NT2/D1 (cell line): ENCODE measurements around the gene MTERF2.
A peak's percentile ranks its signal among the peaks of the same experiment; 100 is the strongest.

Experiments
- DNase-seq: peaks from one replicate; pipeline ENCODE4 v3.0.0-alpha.2; 2011; ENCODE audit warnings: low read depth, low spot score
- H3K27me3 ChIP-seq: 2 replicates; pipeline ENCODE4 v1.6.0; 2011; ENCODE audit warnings: mild to moderate bottlenecking; ENCODE audit not compliant: insufficient read length, insufficient read depth
- H3K36me3 ChIP-seq: 2 replicates; pipeline ENCODE4 v1.6.1; 2011; ENCODE audit warnings: mild to moderate bottlenecking, low read length, mixed read lengths; ENCODE audit not compliant: insufficient read depth, insufficient read length
- H3K4me1 ChIP-seq: 2 replicates; pipeline ENCODE4 v1.5.1; 2011; ENCODE audit not compliant: insufficient read depth, insufficient read length
- H3K4me3 ChIP-seq: 2 replicates; pipeline ENCODE4 v1.5.1; 2011; ENCODE audit warnings: low read depth; ENCODE audit not compliant: insufficient read length
- H3K9ac ChIP-seq: 2 replicates; pipeline ENCODE4 v1.6.0; 2011; ENCODE audit warnings: low read depth; ENCODE audit not compliant: insufficient read length
- H3K9me3 ChIP-seq: 2 replicates; pipeline ENCODE4 v1.5.1; 2011; ENCODE audit warnings: mild to moderate bottlenecking, low read length; ENCODE audit not compliant: insufficient read depth
- SUZ12 ChIP-seq: IDR thresholded peaks from 2 replicates; pipeline ENCODE4 v1.6.1; 2011; ENCODE audit not compliant: insufficient read length, insufficient read depth; ENCODE audit errors: extremely low read depth
- YY1 ChIP-seq: IDR thresholded peaks from 2 replicates; pipeline ENCODE4 v1.6.1; 2011; ENCODE audit not compliant: insufficient read length, insufficient read depth
- ZNF274 ChIP-seq: IDR thresholded peaks from 2 replicates; pipeline ENCODE4 v1.6.1; 2011; ENCODE audit warnings: mild to moderate bottlenecking, low read depth, low read length

MTERF2 gene

DNA sequence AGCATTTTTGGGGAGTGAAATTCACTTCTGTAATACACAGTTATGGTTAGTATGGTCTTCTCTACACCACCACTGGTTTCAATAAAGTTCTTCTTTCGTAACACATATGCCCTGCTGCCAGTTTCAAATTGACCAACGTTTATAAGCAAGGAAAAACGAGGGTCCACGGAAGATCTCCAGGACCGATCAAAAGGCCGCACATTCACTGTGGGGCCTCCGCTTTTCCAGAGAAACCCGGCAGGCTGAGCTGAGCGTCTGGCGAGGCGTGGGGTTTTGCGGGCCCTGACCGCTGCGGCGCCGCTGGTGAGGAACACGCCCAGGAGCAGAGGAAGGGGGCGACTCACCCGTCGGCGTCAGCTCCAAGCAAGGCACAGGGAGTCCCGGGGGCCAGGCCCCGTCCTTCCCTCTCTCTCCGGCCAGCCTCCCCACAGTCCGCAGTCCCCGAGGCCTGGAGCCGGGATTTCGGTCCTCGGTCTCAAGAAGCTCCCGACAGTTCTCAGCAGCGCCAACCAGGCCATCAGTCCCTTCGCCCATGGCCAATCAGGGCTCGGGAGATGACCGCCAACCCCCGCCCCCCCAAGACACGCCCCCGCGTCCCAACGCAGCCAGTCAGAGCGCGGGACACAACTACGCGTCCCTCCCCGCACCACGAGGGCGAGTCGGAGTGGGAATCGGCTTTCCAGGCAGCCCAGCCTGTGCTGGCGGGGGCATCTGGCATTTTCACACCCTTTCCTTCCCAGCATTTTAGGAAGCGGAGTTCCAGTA is at the start of gene MTERF2:
TSS of gene MTERF2 (minus strand) at position 522 of the 765 bp plus-strand sequence. CDS start 8,432 bp downstream, outside the sequence.
- peak; percentile 93 for DNase-seq
- no peaks in the 10 kb centered on the region for H3K27me3 ChIP-seq
- H3K9ac ChIP-seq: peak within 1 kb of the TSS; percentile 90
- no peaks in the 10 kb centered on the region for H3K4me1 ChIP-seq
- TF ChIP-seq SUZ12: no peak
- TF ChIP-seq YY1: no peak
- no peak for TF ChIP-seq ZNF274
- H3K9me3 ChIP-seq: no peaks in the 10 kb centered on the region
- H3K4me3 ChIP-seq: peak within 1 kb of the TSS; percentile 73
- H3K36me3 ChIP-seq: peaks cover 32% of the 10 kb centered on the region

- Histone ChIP-seq H3K9ac (no peak overlapping the region), H3K27me3 (no peaks in the 10 kb centered on the region), H3K9me3 (no peaks in the 10 kb centered on the region), H3K36me3 (no peaks in the 10 kb centered on the region), H3K4me3 (no peak overlapping the region), H3K4me1 (no peaks in the 10 kb centered on the region)
- no peak for TF ChIP-seq SUZ12
- TF ChIP-seq ZNF274: no peak
- no peak for DNase-seq
Measured at GRCh38 chr12:107035733-107036132, 48.8 kb upstream of the MTERF2 start.

- Histone ChIP-seq H3K27me3 (no peaks in the 10 kb centered on the region), H3K4me1 (no peaks in the 10 kb centered on the region), H3K36me3 (no peaks in the 10 kb centered on the region), H3K9me3 (no peaks in the 10 kb centered on the region), H3K9ac (no peak overlapping the region), H3K4me3 (no peak overlapping the region)
- DNase-seq: no peak
- TF ChIP-seq ZNF274: no peak
Measured at GRCh38 chr12:107033758-107034739, 47.1 kb upstream of the MTERF2 start.

DNA sequence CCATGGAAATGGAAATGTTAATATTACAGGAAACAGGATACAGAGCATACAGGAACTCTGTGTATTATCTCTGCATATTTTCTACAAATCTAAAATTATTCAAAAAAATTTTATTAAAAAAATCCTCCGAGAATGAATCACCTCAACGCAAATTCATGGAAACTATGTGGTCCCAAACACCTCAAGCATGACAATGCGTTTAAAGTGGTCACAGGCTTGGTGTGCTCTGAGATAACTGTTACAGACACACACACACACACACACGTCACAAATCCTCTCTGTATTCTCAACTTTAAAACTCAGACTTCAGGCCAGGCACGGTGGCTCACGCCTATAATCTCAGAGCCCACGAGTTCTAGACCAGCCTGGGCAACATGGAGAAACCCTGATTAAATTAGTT is 45.3 kb upstream of the MTERF2 start:
- H3K9ac ChIP-seq: no peak overlapping the region
- no peaks in the 10 kb centered on the region for H3K27me3 ChIP-seq
- no peaks in the 10 kb centered on the region for H3K36me3 ChIP-seq
- no peaks in the 10 kb centered on the region for H3K4me1 ChIP-seq
- no peaks in the 10 kb centered on the region for H3K9me3 ChIP-seq
- no peak overlapping the region for H3K4me3 ChIP-seq
- no peak for TF ChIP-seq SUZ12
- no peak for TF ChIP-seq ZNF274
- no peak for TF ChIP-seq YY1
- no peak for DNase-seq

- H3K4me1 ChIP-seq: no peaks in the 10 kb centered on the region
- no peak for DNase-seq
- H3K9ac ChIP-seq: no peak overlapping the region
- no peaks in the 10 kb centered on the region for H3K27me3 ChIP-seq
- no peaks in the 10 kb centered on the region for H3K36me3 ChIP-seq
- TF ChIP-seq ZNF274: no peak
- no peak for TF ChIP-seq YY1
- no peaks in the 10 kb centered on the region for H3K9me3 ChIP-seq
- no peak overlapping the region for H3K4me3 ChIP-seq
Measured at GRCh38 chr12:107031061-107031460, 44.1 kb upstream of the MTERF2 start.

DNA sequence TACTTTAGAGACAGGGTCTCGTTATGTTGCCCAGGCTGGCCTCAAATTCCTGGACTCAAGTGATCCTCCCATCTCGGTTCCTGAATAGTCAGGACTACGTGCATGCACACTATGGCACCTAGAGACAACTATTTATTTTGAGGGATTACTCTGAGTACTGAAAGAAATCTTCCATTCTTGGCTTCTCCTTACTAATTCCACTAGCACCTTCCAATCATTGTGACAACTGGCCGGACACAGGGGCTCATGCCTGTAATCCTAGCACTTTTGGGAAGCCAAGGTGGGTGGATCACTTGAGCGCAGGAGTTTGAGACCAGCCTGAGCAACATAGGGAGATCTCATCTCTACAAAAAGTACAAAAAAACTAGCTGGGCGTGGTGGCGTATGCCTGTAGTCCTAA is 42.1 kb upstream of the MTERF2 start:
- Histone ChIP-seq H3K4me1 (no peaks in the 10 kb centered on the region), H3K4me3 (no peak overlapping the region), H3K9ac (no peak overlapping the region), H3K27me3 (no peaks in the 10 kb centered on the region), H3K36me3 (no peaks in the 10 kb centered on the region), H3K9me3 (no peaks in the 10 kb centered on the region)
- TF ChIP-seq SUZ12 (no peak), ZNF274 (no peak), YY1 (no peak)
- DNase-seq: no peak

- no peaks in the 10 kb centered on the region for H3K27me3 ChIP-seq
- H3K4me1 ChIP-seq: no peaks in the 10 kb centered on the region
- no peak for DNase-seq
- TF ChIP-seq YY1 (no peak), ZNF274 (no peak), SUZ12 (no peak)
- H3K9me3 ChIP-seq: no peaks in the 10 kb centered on the region
- H3K9ac ChIP-seq: no peak overlapping the region
- no peaks in the 10 kb centered on the region for H3K36me3 ChIP-seq
- H3K4me3 ChIP-seq: no peak overlapping the region
Measured at GRCh38 chr12:107027636-107028053, 40.7 kb upstream of the MTERF2 start.
